IMR-90 (cell line): ENCODE data around the gene UBE2L3. TPM values are rescaled to one million over a fixed set of nuclear protein-coding genes. Genes with fewer than 3 reads are reported as not detected.

Experiments used
- ATAC-seq: fragments of 200-7000 bp; cut with Tn5 transposase; 2 replicates; pipeline ENCODE4 v1.9.1; 2020; ENCODE audit warnings: low read depth, mild to moderate bottlenecking, moderate library complexity
- BruUV-seq: library from RNA; stranded (reverse); fragments of 400-500 nt; replicated peaks from 2 replicates; lab custom pipeline; 2021; lab: Mats Ljungman, UMichigan
- CTCF ChIA-PET: fragments of 300-600 bp; formaldehyde crosslinking; extraction: SDS; loops from one replicate; lab custom pipeline; 2021; ENCODE audit warnings: antibody characterized with exemption; lab: Yijun Ruan, JAX
- POLR2A ChIA-PET: fragments of 300-600 bp; sonication (Branson Sonifier 250); formaldehyde crosslinking; loops from one replicate; lab custom pipeline; 2022; ENCODE audit warnings: antibody characterized with exemption; ENCODE audit not compliant: unreplicated experiment; lab: Charles Lee
- DNase-seq: peaks from one replicate; pipeline ENCODE4 v3.0.0; 2013
- H2AFZ ChIP-seq: replicated peaks from 2 replicates; pipeline ENCODE3; 2013; ENCODE audit warnings: low read length, mild to moderate bottlenecking; ENCODE audit not compliant: poor library complexity
- H2AK5ac ChIP-seq: 2 replicates; pipeline ENCODE4 v1.6.1; 2013; ENCODE audit warnings: low read depth, low read length, inconsistent platforms
- H2AK9ac ChIP-seq: replicated peaks from 2 replicates; pipeline ENCODE3; 2013; ENCODE audit warnings: mild to moderate bottlenecking, low read depth, low read length, moderate library complexity; ENCODE audit not compliant: poor library complexity
- H2BK120ac ChIP-seq: 2 replicates; pipeline ENCODE4 v1.6.1; 2013; ENCODE audit warnings: low read depth, low read length, inconsistent platforms
- H2BK15ac ChIP-seq: 3 replicates; pipeline ENCODE4 v1.6.1; 2013; ENCODE audit warnings: low read depth, low read length, inconsistent platforms
- H2BK20ac ChIP-seq: 2 replicates; pipeline ENCODE4 v1.6.1; 2013; ENCODE audit warnings: low read depth, mild to moderate bottlenecking, inconsistent platforms, low read length, moderate library complexity
- H2BK5ac ChIP-seq: 2 replicates; pipeline ENCODE4 v1.6.1; 2013; ENCODE audit warnings: mild to moderate bottlenecking, low read depth, low read length, inconsistent platforms; ENCODE audit not compliant: poor library complexity, severe bottlenecking
- H3K14ac ChIP-seq: replicated peaks from 2 replicates; pipeline ENCODE4 v1.6.1; 2013; ENCODE audit warnings: low read depth, low read length, inconsistent platforms
- H3K18ac ChIP-seq: 2 replicates; pipeline ENCODE4 v1.6.1; 2013; ENCODE audit warnings: low read depth, low read length, control low read depth
- H3K23ac ChIP-seq: 2 replicates; pipeline ENCODE4 v1.6.1; 2013; ENCODE audit warnings: low read depth, low read length, inconsistent platforms
- H3K27ac ChIP-seq: 2 replicates; pipeline ENCODE4 v1.5.1; 2013; ENCODE audit warnings: mild to moderate bottlenecking, control low read depth, low read length; ENCODE audit not compliant: insufficient read depth
- H3K27me3 ChIP-seq: 2 replicates; pipeline ENCODE4 v1.6.1; 2013; ENCODE audit warnings: low read length; ENCODE audit not compliant: control insufficient read depth, insufficient read depth
- H3K36me3 ChIP-seq: 2 replicates; pipeline ENCODE4 v1.6.1; 2013; ENCODE audit warnings: low read length, mixed read lengths; ENCODE audit not compliant: control insufficient read depth, insufficient read depth
- H3K4ac ChIP-seq: 2 replicates; pipeline ENCODE4 v1.6.1; 2013; ENCODE audit warnings: low read depth, low read length, inconsistent platforms
- H3K4me1 ChIP-seq: 2 replicates; pipeline ENCODE4 v1.6.1; 2013; ENCODE audit warnings: low read length, mixed read lengths; ENCODE audit not compliant: control insufficient read depth, insufficient read depth
- H3K4me2 ChIP-seq: 2 replicates; pipeline ENCODE4 v1.6.1; 2013; ENCODE audit warnings: low read depth, mild to moderate bottlenecking, control low read depth, low read length, moderate library complexity
- H3K4me3 ChIP-seq: 2 replicates; pipeline ENCODE4 v1.5.1; 2013; ENCODE audit warnings: low read depth, mild to moderate bottlenecking, control low read depth, low read length, moderate library complexity; ENCODE audit not compliant: insufficient read depth
- H3K56ac ChIP-seq: 2 replicates; pipeline ENCODE4 v1.6.1; 2013; ENCODE audit warnings: low read length, inconsistent platforms; ENCODE audit not compliant: insufficient read depth; ENCODE audit errors: extremely low read depth
- H3K79me1 ChIP-seq, 2 experiments: 2 replicates each; pipeline ENCODE4 v1.6.1; 2013; ENCODE audit warnings: low read length in 2 of 2, inconsistent platforms in 1 of 2, low read depth in 1 of 2
- H3K9ac ChIP-seq: 2 replicates; pipeline ENCODE4 v1.6.1; 2013; ENCODE audit warnings: low read depth, low read length, control low read depth
- H3K9me1 ChIP-seq: 2 replicates; pipeline ENCODE4 v1.6.1; 2013; ENCODE audit warnings: low read length, inconsistent platforms; ENCODE audit not compliant: insufficient read depth
- H3K9me3 ChIP-seq: 2 replicates; pipeline ENCODE4 v1.6.1; 2013; ENCODE audit warnings: low read length; ENCODE audit not compliant: control insufficient read depth, insufficient read depth
- H4K20me1 ChIP-seq: 2 replicates; pipeline ENCODE4 v1.6.1; 2013; ENCODE audit warnings: low read length, inconsistent platforms; ENCODE audit not compliant: insufficient read depth
- H4K5ac ChIP-seq: 2 replicates; pipeline ENCODE4 v1.6.1; 2013; ENCODE audit warnings: mild to moderate bottlenecking, low read depth, low read length, control low read depth
- H4K8ac ChIP-seq, 2 experiments: 2 replicates each; pipeline ENCODE4 v1.6.1; 2013; ENCODE audit warnings: low read depth in 2 of 2, low read length in 2 of 2, control low read depth in 1 of 2, inconsistent platforms in 1 of 2
- H4K91ac ChIP-seq: 2 replicates; pipeline ENCODE4 v1.6.1; 2013; ENCODE audit warnings: low read depth, low read length, inconsistent platforms; ENCODE audit not compliant: insufficient read depth
- BHLHE40 ChIP-seq: fragments of 150-350 bp; IDR thresholded peaks from 2 replicates; pipeline ENCODE4 v1.6.1; 2016; ENCODE audit warnings: mild to moderate bottlenecking, low read depth, low read length
- CEBPB ChIP-seq: IDR thresholded peaks from 2 replicates; pipeline ENCODE4 v1.6.1; 2012; ENCODE audit warnings: low read depth, low read length, improper control_type of control experiment
- CTCF ChIP-seq: conservative IDR thresholded peaks from 2 replicates; pipeline ENCODE4 v1.5.1; 2012; ENCODE audit warnings: mild to moderate bottlenecking, low read depth, low read length, improper control_type of control experiment
- ELK1 ChIP-seq: fragments of 150-350 bp; IDR thresholded peaks from 2 replicates; pipeline ENCODE4 v1.6.1; 2016; ENCODE audit warnings: low read depth, mild to moderate bottlenecking, low read length, moderate library complexity, borderline replicate concordance
- FOS ChIP-seq: fragments of 150-350 bp; IDR thresholded peaks from 2 replicates; pipeline ENCODE4 v1.6.1; 2016; ENCODE audit warnings: low read depth, low read length
- MAFK ChIP-seq: IDR thresholded peaks from 2 replicates; pipeline ENCODE4 v1.6.1; 2012; ENCODE audit warnings: low read depth, low read length, improper control_type of control experiment
- MAZ ChIP-seq: IDR thresholded peaks from 2 replicates; pipeline ENCODE4 v1.6.1; 2012; ENCODE audit warnings: low read depth, mild to moderate bottlenecking, low read length, improper control_type of control experiment, moderate library complexity, borderline replicate concordance
- MXI1 ChIP-seq: IDR thresholded peaks from 2 replicates; pipeline ENCODE4 v1.6.1; 2012; ENCODE audit warnings: low read depth, mild to moderate bottlenecking, low read length, moderate library complexity, borderline replicate concordance
- NFE2L2 ChIP-seq: fragments of 150-350 bp; IDR thresholded peaks from 2 replicates; pipeline ENCODE4 v1.6.1; 2016; ENCODE audit warnings: low read depth, mild to moderate bottlenecking, low read length
- RAD21 ChIP-seq: IDR thresholded peaks from 2 replicates; pipeline ENCODE4 v1.6.1; 2012; ENCODE audit warnings: low read length, improper control_type of control experiment
- RCOR1 ChIP-seq: IDR thresholded peaks from 2 replicates; pipeline ENCODE4 v1.6.1; 2012; ENCODE audit warnings: mild to moderate bottlenecking, low read length, improper control_type of control experiment; ENCODE audit not compliant: insufficient replicate concordance
- RFX5 ChIP-seq: IDR thresholded peaks from 2 replicates; pipeline ENCODE4 v1.8.0; 2012; ENCODE audit warnings: low read depth, mild to moderate bottlenecking, low read length, moderate library complexity
- WGBS, 2 experiments: methylation state at CpG; one replicate each; pipeline versions ENCODE4 v1.1.5 to v1.1.7; 2013; ENCODE audit warnings: missing lambda C conversion rate in 2 of 2; ENCODE audit not compliant: insufficient read length in 1 of 2; ENCODE audit errors: extremely low coverage in 2 of 2; 5-methylcytosine and 5-hydroxymethylcytosine counted together
- dilution Hi-C: fragments of 300-500 bp; cut with HindIII; formaldehyde crosslinking; loops from one replicate; pipeline ENCODE4 v1.14.3; 2018; ENCODE audit warnings: low sequenced_read_pairs; ENCODE audit not compliant: unreplicated experiment
- in situ Hi-C: fragments of 300-500 bp; cut with MboI; formaldehyde crosslinking; loops from 3 replicates; pipeline ENCODE4 v1.14.3; 2019; ENCODE audit warnings: low sequenced_read_pairs, inconsistent platforms, mixed read lengths
- intact Hi-C: fragments of 100-400 bp; cut with micrococcal nuclease; formaldehyde crosslinking; loops from 2 replicates; pipeline ENCODE4 v1.10.0; 2022
- polyA plus RNA-seq, 3 experiments: library from polyadenylated mRNA; depleted of rRNA; stranded (reverse); fragments of >200 nt; gene quantifications; 2 replicates each; pipeline ENCODE4 v1.2.3, GENCODE V29; 2012; ENCODE audit warnings: low replicate concordance in 1 of 3
- total RNA-seq: library from RNA; depleted of rRNA; stranded (reverse); fragments of >200 nt; gene quantifications from 2 replicates; pipeline ENCODE4 v1.2.3, GENCODE V29; 2012
- TF ChIP-seq, protein P1 (sequence below): fragments of 150-350 bp; IDR thresholded peaks from 2 replicates; pipeline ENCODE4 v1.6.1; 2017; ENCODE audit warnings: mild to moderate bottlenecking, antibody characterized with exemption, low read length, low read depth

The UBE2L3 gene
- total and polyA plus RNA-seq, 2 of the 4 experiments (the other 2 are of a cell fraction): 29.0 to 72.9 TPM

DNA sequence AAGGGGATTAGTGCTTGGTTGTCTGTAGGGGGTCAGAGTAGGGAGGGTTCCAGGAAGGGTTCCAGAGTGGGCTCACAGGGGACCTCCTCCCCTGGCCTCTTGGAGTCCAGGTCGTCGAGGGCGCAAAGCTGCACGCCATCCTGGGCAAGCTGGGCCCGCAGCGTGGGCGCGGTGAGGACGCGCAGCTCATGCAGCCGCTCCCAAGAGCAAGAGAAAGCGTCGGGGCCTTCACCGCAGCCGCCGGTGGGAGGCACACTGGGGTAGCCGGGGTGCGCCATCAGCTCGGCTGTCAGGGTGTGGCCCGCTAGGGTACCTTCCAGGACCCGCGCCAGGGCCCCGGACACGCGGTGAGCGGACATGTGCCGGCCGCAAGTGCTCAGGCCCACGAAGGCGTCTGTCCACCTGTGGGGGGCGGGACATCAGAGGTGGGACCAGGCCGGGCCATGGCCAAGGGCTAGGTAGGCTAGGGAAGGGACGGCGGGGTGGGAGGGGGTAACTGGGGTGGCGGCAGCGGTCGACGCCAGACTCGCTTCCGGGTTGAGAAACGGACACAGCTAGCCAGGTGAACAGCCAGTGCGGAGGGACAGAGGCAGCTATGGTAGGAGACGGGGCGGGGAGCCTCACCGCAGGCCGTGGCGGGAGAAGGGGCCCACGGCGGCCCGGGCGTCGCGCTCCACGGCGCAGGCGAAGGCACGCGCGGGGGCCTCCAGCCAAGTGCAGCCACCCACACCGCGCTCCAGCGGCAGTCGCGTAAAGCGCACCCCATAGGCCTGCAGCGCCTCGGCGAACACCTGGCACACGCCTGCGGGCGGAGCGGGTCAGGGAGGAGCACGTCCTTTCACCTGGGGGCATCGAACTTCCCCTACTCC lies 61.1 kb downstream of the UBE2L3 start:
- Histone ChIP-seq H3K27ac (no peak overlapping the region; the same call in 1 of the 2 replicates), H3K4me2 (peak overlapping the region; percentile 90)
- ATAC-seq: no peak
- TF ChIP-seq FOS (no peak), RFX5 (no peak), BHLHE40 (no peak), CTCF (no peak), RAD21 (no peak), RCOR1 (no peak), CEBPB (no peak), NFE2L2 (no peak), MAFK (no peak), ELK1 (no peak), MXI1 (no peak), MAZ (no peak)
- TF ChIP-seq, protein P1, sequence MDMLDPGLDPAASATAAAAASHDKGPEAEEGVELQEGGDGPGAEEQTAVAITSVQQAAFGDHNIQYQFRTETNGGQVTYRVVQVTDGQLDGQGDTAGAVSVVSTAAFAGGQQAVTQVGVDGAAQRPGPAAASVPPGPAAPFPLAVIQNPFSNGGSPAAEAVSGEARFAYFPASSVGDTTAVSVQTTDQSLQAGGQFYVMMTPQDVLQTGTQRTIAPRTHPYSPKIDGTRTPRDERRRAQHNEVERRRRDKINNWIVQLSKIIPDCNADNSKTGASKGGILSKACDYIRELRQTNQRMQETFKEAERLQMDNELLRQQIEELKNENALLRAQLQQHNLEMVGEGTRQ: no peak

More for the DNA sequence above, 61.1 kb downstream of the UBE2L3 start:
- Histone ChIP-seq H2BK5ac (no peak overlapping the region), H3K4me3 (peak overlapping the region; percentile 93), H4K91ac (no peak overlapping the region; the same call in 1 of the 2 replicates), H3K36me3 (peaks cover 10% of the 10 kb centered on the region), H3K9me3 (no peaks in the 10 kb centered on the region), H4K8ac (peak overlapping the region; percentile 86 to 89; a peak in 3 of 4 replicates), H2BK20ac (no peak overlapping the region), H3K9me1 (peaks cover 7% of the 10 kb centered on the region; the same call in 1 of the 2 replicates), H3K9ac (peak overlapping the region; percentile 21), H3K79me1 (peaks cover 20 to 58% of the 10 kb centered on the region in 2 experiments), H4K20me1 (peaks cover 42% of the 10 kb centered on the region), H2BK15ac (no peak overlapping the region), H3K4me1 (peaks cover 6% of the 10 kb centered on the region), H3K4ac (peak overlapping the region; percentile 77), H2AFZ (peak overlapping the region; percentile 97), H2AK9ac (peak overlapping the region; percentile 98), H3K27me3 (no peaks in the 10 kb centered on the region), H2BK120ac (no peak overlapping the region), H4K5ac (peak overlapping the region; percentile 36), H2AK5ac (peak overlapping the region; percentile 42), H3K23ac (peak overlapping the region; percentile 25; the same call in 1 of the 2 replicates), H3K14ac (peak overlapping the region; percentile 28; the same call in 1 of the 2 replicates), H3K56ac (no peak overlapping the region), H3K18ac (no peak overlapping the region)
- ChIA-PET CTCF (interaction anchor here (0.6 to 3.3 kb wide), 6 partner anchors 14 to 309 kb away, joined by 3 to 28 read pairs (median 3); partner anchors contain the start of gene SDF2L1), POLR2A (no interaction called here)
- 51% methylated on average over 27 of the region's 74 CpGs; no CpG with 5 or more reads in 1 of the 2 experiments for WGBS, 2 experiments
- no peak for DNase-seq
- BruUV-seq: no TSS peak
- intact Hi-C loops (no loop called here), in situ Hi-C loops (no loop called here), dilution Hi-C loops (no loop called here)
